ENCODE measurements around the gene NOTUM. TPM values are rescaled to one million over a fixed set of nuclear protein-coding genes. Genes with fewer than 3 reads are reported as not detected.
"Not testable (repeated sequence)": the region's sequence is repeated elsewhere in the genome, so short reads cannot be mapped to it uniquely, and the experiment has no call there.

The NOTUM gene
- total RNA-seq, 1 donor from 2014 or later: under 0.01 TPM

GRCh38 chr17:81996757-81997441 is 35.9 kb upstream of the NOTUM start:
- no peak for FAIRE-seq

GRCh38 chr17:81996232-81996756 is 35.3 kb upstream of the NOTUM start:
- DNase-seq (ENCODE audit: low spot score in 2 of 2) (no peak), FAIRE-seq (no peak)

More at GRCh38 chr17:81996757-81997441, 35.9 kb upstream of the NOTUM start:
- no peak for DNase-seq (ENCODE audit: low spot score in 2 of 2)

- FAIRE-seq (no peak), DNase-seq (ENCODE audit: low spot score in 2 of 2) (no peak)
Observed at GRCh38 chr17:81995463-81996231, 34.7 kb upstream of the NOTUM start.

- FAIRE-seq: no peak
- no peak for DNase-seq (ENCODE audit: low spot score in 2 of 2)
Observed at GRCh38 chr17:81994593-81995462, 33.8 kb upstream of the NOTUM start.

GRCh38 chr17:81993729-81994592 is 33.0 kb upstream of the NOTUM start:
- FAIRE-seq (no peak), DNase-seq (ENCODE audit: low spot score in 2 of 2) (no peak)

GRCh38 chr17:81992306-81993102 is 31.5 kb upstream of the NOTUM start:
- FAIRE-seq (no peak), DNase-seq (ENCODE audit: low spot score in 2 of 2) (no peak)

GRCh38 chr17:81991684-81992305 is 30.8 kb upstream of the NOTUM start:
- no peak for FAIRE-seq

GRCh38 chr17:81990836-81991683 is 30.1 kb upstream of the NOTUM start:
- FAIRE-seq (no peak), DNase-seq (ENCODE audit: low spot score in 2 of 2) (no peak)

More at GRCh38 chr17:81991684-81992305, 30.8 kb upstream of the NOTUM start:
- DNase-seq (ENCODE audit: low spot score in 2 of 2): no peak

GRCh38 chr17:81987161-81987770 is 26.3 kb upstream of the NOTUM start:
- DNase-seq (ENCODE audit: low spot score in 2 of 2) (no peak), FAIRE-seq (no peak)

GRCh38 chr17:81986606-81987005 is 25.6 kb upstream of the NOTUM start:
- FAIRE-seq (no peak), DNase-seq (ENCODE audit: low spot score in 2 of 2) (no peak)

- no peak for FAIRE-seq
- DNase-seq (ENCODE audit: low spot score in 2 of 2): no peak
Observed at GRCh38 chr17:81984773-81985410, 23.9 kb upstream of the NOTUM start.

GRCh38 chr17:81983639-81984373 is 22.8 kb upstream of the NOTUM start:
- FAIRE-seq: no peak

GRCh38 chr17:81983011-81983638 is 22.1 kb upstream of the NOTUM start:
- FAIRE-seq (no peak), DNase-seq (ENCODE audit: low spot score in 2 of 2) (no peak)

More at GRCh38 chr17:81983639-81984373, 22.8 kb upstream of the NOTUM start:
- no peak for DNase-seq (ENCODE audit: low spot score in 2 of 2)

- DNase-seq (ENCODE audit: low spot score in 2 of 2); FAIRE-seq: not testable (repeated sequence)
Observed at GRCh38 chr17:81981511-81981910, 20.5 kb upstream of the NOTUM start.

GRCh38 chr17:81980707-81981343 is 19.8 kb upstream of the NOTUM start:
- FAIRE-seq (no peak), DNase-seq (ENCODE audit: low spot score in 2 of 2) (no peak)

Data from frontal cortex (tissue), 4 donors.